ENCODE measurements around the gene KCNN3. TPM values are rescaled to one million over a fixed set of nuclear protein-coding genes. Genes with fewer than 3 reads are reported as not detected.

Gene KCNN3
- total RNA-seq, 1 experiment from 2014 or later = 0.40 TPM

Other genes starting within 250 kb of the KCNN3 start
- 9.7 and 14.0 TPM in 2 replicates for gene PMVK, start 66.4 kb upstream of the KCNN3 start, total RNA-seq (2014; rRNA removed; shearing (Covaris generic))
- gene PBXIP1, start 85.8 kb upstream of the KCNN3 start, total RNA-seq (2014; rRNA removed; shearing (Covaris generic)) = 24.7 and 25.6 TPM in 2 replicates
- 33.5 and 34.0 TPM in 2 replicates for gene PYGO2, start 91.5 kb upstream of the KCNN3 start, total RNA-seq (2014; rRNA removed; shearing (Covaris generic))
- 382 and 411 TPM in 2 replicates for gene SHC1, start 100.5 kb upstream of the KCNN3 start, total RNA-seq (2014; rRNA removed; shearing (Covaris generic))
- 585 and 634 TPM in 2 replicates for gene CKS1B, start 104.4 kb upstream of the KCNN3 start, total RNA-seq (2014; rRNA removed; shearing (Covaris generic))
- 60.4 and 68.0 TPM in 2 replicates for gene FLAD1, start 113.1 kb upstream of the KCNN3 start, total RNA-seq (2014; rRNA removed; shearing (Covaris generic))
- 0.84 TPM in 1 of 2 replicates, not detected in the other for gene LENEP, start 123.3 kb upstream of the KCNN3 start, total RNA-seq (2014; rRNA removed; shearing (Covaris generic))
- 52.8 and 68.3 TPM in 2 replicates for gene ZBTB7B, start 132.5 kb upstream of the KCNN3 start, total RNA-seq (2014; rRNA removed; shearing (Covaris generic))
- gene DCST2, start 163.5 kb upstream of the KCNN3 start, total RNA-seq (2014; rRNA removed; shearing (Covaris generic)) = 0.45 and 1.6 TPM in 2 replicates
- gene DCST1, start 163.5 kb upstream of the KCNN3 start, total RNA-seq (2014; rRNA removed; shearing (Covaris generic)) = not detected in 2 replicates
- 216 and 231 TPM in 2 replicates for gene ADAM15, start 181.0 kb upstream of the KCNN3 start, total RNA-seq (2014; rRNA removed; shearing (Covaris generic))
- 12.1 TPM in 2 replicates for gene EFNA4, start 193.5 kb upstream of the KCNN3 start, total RNA-seq (2014; rRNA removed; shearing (Covaris generic))
- 10.1 and 12.6 TPM in 2 replicates for gene EFNA3, start 208.6 kb upstream of the KCNN3 start, total RNA-seq (2014; rRNA removed; shearing (Covaris generic))

Measured in NCI-H460 (cell line).